Neutrophil (primary cell): ENCODE data around the gene PLA2G15.

ENCODE experiments used
- H3K27ac ChIP-seq: fragments of 200-600 bp; sonication (generic); 2 replicates; pipeline ENCODE4 v1.5.1; 2016; ENCODE audit warnings: mild to moderate bottlenecking, moderate library complexity
- H3K27me3 ChIP-seq: fragments of 200-600 bp; sonication (generic); 2 replicates; pipeline ENCODE4 v1.6.0; 2016; ENCODE audit warnings: mild to moderate bottlenecking
- H3K36me3 ChIP-seq: fragments of 200-600 bp; sonication (generic); 2 replicates; pipeline ENCODE4 v1.5.1; 2017
- H3K4me1 ChIP-seq, 2 experiments: fragments of 200-600 bp in 1 of 2; sonication (generic) in 1 of 2; 1 replicate in 1 of 2; 2 replicates in 1 of 2; pipeline versions ENCODE4 v1.5.1 to v1.6.1; 2013 to 2016; ENCODE audit warnings: low read depth in 1 of 2, low read length in 1 of 2, mild to moderate bottlenecking in 1 of 2, moderate library complexity in 1 of 2; ENCODE audit not compliant: control insufficient read depth in 1 of 2, insufficient read depth in 1 of 2
- H3K4me3 ChIP-seq, 2 experiments: fragments of 200-600 bp in 1 of 2; sonication (generic) in 1 of 2; 1 replicate in 1 of 2; 2 replicates in 1 of 2; pipeline ENCODE4 v1.5.1; 2013 to 2016; ENCODE audit warnings: low read depth in 1 of 2, low read length in 1 of 2, mild to moderate bottlenecking in 1 of 2, moderate library complexity in 1 of 2
- H3K9me3 ChIP-seq: fragments of 200-600 bp; sonication (generic); 2 replicates; pipeline ENCODE4 v1.5.1; 2016
- TF ChIP-seq, protein P1 (sequence below): fragments of 200-600 bp; sonication (generic); IDR thresholded peaks from 2 replicates; pipeline ENCODE4 v1.5.1; 2016; ENCODE audit warnings: antibody characterized with exemption

Gene PLA2G15

DNA sequence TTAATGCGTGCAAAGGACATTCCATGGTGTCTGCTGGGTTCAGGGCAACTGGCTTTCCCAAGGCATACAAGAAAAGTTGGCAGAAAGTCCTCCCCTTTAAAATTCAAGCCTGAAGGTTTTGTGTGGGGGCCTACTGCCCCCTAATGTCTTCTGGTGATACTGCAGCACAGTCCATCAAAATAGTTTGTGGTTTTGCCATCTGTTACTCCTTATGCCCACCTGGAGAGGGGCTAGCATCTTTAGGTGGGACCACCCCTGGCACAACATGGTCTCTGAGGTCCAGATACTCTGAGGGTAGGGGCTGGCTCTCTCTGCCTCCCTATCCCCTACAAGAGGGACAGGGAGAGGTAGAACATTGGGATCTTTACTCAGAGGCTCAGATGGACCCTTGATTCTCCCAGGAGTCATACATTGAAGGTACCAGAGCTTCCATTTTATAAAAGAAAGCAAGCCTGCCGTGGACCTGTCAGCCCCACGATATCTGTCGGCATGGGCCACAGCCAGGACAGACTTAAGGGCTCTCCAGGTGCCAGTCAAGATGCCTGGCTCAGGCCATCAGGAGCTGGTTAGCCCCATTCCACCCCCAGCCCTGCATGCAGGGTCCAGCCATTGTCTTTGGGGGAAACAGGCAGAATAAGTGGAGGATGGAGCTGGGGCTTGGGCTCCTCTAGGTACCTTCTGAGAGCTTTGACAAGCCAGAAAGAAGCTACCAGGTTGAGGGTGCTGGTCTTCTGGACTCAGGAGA lies 15.6 kb upstream of the PLA2G15 start:
- H3K27ac ChIP-seq, result no peak overlapping the region
- TF ChIP-seq, protein P1, sequence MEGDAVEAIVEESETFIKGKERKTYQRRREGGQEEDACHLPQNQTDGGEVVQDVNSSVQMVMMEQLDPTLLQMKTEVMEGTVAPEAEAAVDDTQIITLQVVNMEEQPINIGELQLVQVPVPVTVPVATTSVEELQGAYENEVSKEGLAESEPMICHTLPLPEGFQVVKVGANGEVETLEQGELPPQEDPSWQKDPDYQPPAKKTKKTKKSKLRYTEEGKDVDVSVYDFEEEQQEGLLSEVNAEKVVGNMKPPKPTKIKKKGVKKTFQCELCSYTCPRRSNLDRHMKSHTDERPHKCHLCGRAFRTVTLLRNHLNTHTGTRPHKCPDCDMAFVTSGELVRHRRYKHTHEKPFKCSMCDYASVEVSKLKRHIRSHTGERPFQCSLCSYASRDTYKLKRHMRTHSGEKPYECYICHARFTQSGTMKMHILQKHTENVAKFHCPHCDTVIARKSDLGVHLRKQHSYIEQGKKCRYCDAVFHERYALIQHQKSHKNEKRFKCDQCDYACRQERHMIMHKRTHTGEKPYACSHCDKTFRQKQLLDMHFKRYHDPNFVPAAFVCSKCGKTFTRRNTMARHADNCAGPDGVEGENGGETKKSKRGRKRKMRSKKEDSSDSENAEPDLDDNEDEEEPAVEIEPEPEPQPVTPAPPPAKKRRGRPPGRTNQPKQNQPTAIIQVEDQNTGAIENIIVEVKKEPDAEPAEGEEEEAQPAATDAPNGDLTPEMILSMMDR, result peak; percentile 70
- H3K4me1 ChIP-seq, result no peaks in the 10 kb centered on the region
- H3K27me3 ChIP-seq, result peaks cover 12% of the 10 kb centered on the region
- peaks cover 60% of the 10 kb centered on the region for H3K36me3 ChIP-seq
- no peaks in the 10 kb centered on the region for H3K9me3 ChIP-seq
- H3K4me3 ChIP-seq, result no peak overlapping the region

DNA sequence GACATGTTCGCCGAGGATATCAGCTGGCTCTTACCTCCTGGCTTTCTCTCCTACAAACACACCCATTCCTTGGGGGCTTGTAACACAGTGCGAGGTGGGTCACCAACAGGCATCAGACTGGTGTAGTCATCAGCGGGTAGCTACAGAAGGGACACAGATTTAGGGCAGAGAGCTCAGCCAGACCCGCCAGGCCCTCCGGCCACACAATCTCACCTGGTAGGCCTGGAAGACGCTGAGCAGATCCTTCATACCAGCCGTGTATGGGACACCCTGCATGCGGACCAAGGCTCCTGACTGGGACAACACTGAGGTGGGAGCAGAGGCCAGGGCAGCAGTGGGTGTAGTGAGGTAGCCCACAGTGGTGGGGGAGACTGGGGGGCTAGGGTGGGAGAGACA lies 15.0 kb upstream of the PLA2G15 start:
- Histone ChIP-seq H3K4me3 (no peak overlapping the region), H3K27ac (no peak overlapping the region), H3K9me3 (no peaks in the 10 kb centered on the region), H3K36me3 (peaks cover 60% of the 10 kb centered on the region), H3K27me3 (peaks cover 17% of the 10 kb centered on the region), H3K4me1 (no peaks in the 10 kb centered on the region)
- TF ChIP-seq, protein P1, result no peak

DNA sequence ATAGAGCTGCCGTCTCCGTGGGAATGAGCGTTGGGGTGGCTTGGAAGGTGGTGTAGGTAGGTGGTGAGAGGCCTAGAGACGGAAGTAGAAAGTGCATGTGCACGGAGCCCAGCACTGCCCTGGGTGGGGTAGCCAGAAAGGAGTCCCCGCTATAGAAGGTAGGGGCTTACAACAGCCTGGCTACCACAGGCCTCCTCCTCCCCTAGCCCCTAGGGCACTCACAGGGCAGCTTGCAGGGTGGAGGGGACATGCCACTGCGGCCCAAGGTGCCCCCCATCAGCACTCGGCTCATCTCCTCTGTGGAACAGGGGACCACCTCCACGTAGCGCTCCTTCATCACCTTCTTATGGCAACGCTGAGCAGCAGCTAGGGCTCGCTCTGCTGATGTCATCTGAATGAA lies 14.2 kb upstream of the PLA2G15 start:
- TF ChIP-seq, protein P1, result no peak
- H3K4me3 ChIP-seq, result no peak overlapping the region
- H3K36me3 ChIP-seq, result peaks cover 56% of the 10 kb centered on the region
- peaks cover 25% of the 10 kb centered on the region for H3K27me3 ChIP-seq
- no peak overlapping the region for H3K27ac ChIP-seq
- H3K9me3 ChIP-seq, result no peaks in the 10 kb centered on the region
- peaks cover 2 to 3% of the 10 kb centered on the region in 2 experiments for H3K4me1 ChIP-seq

DNA sequence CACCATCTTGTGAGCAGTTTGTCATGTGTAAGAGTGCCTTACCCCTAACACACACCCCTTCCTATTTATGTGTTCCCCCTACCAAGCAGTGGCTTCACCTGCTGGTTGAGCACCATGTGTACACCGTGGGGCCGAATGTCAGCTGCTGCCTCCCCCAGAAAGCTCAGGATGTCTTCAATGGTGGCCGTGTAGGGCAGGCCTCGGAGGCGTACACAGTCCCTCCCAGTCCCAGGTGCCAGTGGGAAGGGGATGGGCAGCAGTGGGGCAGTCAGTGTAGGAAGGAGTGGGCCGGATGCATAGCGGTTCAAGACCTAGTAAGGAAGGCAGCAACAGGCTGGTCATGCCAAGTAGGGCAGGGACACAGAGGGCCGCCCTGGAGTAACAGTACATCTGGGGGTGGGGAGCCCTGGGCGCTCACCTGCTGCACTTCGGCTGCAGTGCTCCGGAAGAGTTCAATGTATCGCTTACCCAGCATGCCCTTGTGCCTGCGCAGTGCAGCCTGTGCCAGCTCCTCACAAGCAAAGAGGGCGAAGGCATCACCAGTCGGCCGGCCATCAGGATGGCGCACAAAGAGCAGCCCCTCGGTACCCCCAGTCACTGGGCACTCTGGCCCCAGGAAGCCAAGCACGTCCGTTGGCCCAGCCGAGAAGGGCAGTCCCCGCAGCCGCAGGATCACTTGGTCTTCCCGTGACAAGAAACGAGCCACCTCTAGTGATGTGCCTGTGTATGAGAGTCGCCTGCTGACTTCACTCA lies 13.6 kb upstream of the PLA2G15 start:
- no peak overlapping the region for H3K4me3 ChIP-seq
- peaks cover 8 to 9% of the 10 kb centered on the region in 2 experiments for H3K4me1 ChIP-seq
- peaks cover 50% of the 10 kb centered on the region for H3K36me3 ChIP-seq
- peaks cover 31% of the 10 kb centered on the region for H3K27me3 ChIP-seq
- TF ChIP-seq, protein P1, result no peak
- no peak overlapping the region for H3K27ac ChIP-seq
- no peaks in the 10 kb centered on the region for H3K9me3 ChIP-seq

DNA sequence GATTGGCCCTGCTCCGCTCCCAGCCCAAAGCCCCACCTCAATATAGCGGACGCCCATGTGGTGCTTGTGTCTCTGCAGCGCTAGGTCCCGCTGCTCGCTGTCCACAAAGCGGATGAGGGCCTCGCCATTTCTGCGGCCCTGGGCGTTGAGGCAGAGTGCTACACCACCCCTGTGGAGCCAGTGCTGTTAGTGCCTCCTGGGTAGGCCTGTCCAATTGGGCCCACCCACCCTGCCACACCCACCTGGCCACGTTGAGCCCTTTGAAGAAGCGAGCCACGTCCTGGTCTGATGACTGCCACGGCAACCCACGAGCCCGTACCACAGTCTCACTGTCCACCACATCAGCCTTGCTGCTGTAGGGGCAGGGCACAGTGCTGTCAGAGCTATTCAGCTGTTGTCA lies 12.8 kb upstream of the PLA2G15 start:
- Histone ChIP-seq H3K36me3 (peaks cover 43% of the 10 kb centered on the region), H3K9me3 (no peaks in the 10 kb centered on the region), H3K27me3 (peaks cover 39% of the 10 kb centered on the region), H3K4me3 (no peak overlapping the region), H3K27ac (no peak overlapping the region), H3K4me1 (peaks cover 15 to 16% of the 10 kb centered on the region in 2 experiments)
- TF ChIP-seq, protein P1, result no peak
